ENCODE results near the gene INO80.

Gene INO80

DNA sequence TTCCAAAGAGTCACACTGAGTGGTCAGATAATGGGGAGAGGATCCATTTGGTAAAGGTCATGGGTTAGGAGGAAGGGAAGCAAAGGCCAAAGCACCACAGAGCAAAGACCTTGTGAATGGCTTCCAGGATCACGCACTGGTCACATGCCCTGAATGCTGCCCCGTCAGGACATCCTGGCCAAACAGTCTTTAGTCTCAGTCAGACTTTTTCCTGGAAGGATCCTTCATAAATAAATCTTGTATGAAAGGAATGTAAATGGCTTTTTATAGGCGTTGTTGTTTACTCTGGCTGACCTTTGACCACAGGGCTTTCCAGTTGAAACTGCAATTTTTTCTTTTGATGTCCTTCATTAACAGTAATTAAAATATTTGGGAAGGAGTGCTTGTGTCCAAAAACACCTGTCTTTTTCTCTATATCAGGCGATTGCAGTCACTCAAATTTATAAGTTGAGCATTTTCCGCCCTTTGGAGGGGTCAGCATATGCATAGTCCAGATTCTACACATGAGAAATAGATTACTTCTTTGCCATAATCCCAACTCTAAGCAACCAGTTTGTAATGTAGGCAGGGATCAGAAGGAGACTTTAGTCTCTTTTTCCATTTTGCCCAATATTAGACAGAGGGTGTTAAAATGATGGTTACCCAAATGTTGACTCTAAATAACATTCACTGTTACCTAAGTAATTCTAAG, 114.4 kb downstream of the INO80 start:
- DNase-seq (ENCODE audit: low read depth in 3 of 3, low spot score in 1 of 3), result no peak

DNA sequence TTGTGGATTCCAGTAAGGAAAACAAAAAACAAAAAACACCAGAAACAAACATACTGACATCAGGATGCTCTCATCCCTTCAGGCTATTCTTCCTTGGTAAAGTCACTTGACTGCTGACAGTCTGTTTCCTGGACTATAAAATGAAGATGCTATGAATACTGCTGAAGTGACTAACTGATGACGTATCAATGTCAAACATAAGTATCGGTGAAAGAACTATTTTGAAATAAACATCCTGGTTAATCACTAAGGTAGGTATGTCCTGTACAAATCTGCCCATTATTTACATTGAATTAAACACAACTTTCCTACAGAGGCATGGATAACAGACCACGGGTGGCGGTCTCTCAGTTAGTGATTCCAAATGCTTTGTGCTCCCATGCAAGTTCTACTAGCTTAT, 116.9 kb downstream of the INO80 start:
- DNase-seq (ENCODE audit: low read depth in 3 of 3, low spot score in 1 of 3), result no peak

DNA sequence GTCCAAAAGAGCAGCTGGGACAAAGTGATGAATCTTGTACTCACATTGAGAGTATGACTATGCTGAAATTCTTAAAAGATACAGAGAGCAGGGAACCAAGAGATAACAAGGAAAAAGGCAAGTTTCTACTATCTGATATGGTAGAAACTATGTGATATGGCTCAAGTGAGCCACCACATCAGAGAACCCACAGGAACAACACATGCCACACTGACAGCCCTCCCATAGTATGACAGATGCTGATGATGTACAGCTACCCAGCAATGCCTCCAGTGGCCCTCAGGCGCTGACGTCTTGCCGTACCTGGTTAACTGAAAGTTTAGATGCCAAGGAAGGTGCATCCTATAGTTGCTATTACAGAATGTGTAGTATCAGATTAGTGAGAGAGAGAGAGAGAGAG, 120.4 kb downstream of the INO80 start:
- DNase-seq (ENCODE audit: low read depth in 3 of 3, low spot score in 1 of 3), result no peak

DNA sequence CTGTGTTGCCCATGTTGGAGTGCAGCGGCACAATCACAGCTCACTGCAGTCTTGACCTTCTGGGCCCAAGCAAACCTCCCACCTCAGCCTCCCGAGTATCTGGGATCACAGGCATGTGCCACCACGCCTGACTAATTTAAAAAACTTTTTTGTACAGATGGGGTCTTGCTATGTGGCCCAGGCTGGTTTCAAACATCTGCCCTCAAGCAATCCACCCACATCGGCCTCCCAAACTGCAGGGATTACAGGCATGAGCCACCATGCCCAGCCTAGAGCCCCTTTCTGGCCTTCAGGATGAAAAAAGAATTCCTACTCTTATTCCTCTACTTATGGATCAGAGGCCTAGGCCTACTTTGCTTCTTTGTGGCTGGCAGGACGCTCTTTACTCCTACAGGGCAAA, 123.3 kb downstream of the INO80 start:
- no peak for DNase-seq (ENCODE audit: low read depth in 3 of 3, low spot score in 1 of 3)

DNA sequence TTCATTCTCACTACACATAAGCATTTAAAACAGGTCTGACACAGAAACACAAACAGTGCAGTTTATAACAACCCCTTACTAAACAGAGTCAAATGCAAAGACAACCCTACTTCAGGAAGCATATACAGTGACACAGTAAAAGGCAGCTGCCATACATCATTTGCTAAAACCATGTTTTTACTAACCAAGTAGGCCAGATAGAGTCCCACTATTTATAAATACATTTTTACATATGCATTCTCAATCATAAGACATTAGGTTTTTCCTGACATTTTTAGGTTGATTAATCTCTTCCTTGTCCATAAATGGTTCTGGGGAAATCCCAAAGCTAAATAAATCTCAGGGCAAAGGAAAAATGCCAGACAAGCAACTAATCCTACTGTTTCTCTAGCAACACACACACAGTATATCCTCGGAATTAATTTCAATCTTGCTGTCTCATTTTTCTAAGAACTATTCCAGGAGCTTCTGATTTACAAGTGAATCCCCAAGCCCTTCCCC, 123.8 kb downstream of the INO80 start:
- no peak for DNase-seq (ENCODE audit: low read depth in 3 of 3, low spot score in 1 of 3)

DNA sequence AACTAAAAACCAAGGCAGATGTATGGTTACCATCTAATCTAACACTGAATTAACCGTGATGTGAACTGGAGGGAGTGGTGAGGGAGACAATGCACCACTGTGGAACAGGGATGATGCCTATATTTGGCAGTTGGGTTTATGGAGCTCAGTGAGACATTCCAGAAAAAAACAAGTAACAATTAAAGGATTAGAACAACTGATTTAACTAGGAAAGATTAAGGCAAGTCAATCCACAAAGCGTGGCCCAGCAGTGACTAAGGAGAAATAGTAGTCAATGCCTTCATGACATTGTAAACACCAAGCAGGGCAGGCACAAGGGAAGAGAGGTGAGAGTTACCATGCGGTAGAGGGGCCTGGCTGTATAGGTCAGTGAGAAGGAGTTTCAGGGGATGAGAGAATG, 124.7 kb downstream of the INO80 start:
- DNase-seq (ENCODE audit: low read depth in 3 of 3, low spot score in 1 of 3), result no peak

DNA sequence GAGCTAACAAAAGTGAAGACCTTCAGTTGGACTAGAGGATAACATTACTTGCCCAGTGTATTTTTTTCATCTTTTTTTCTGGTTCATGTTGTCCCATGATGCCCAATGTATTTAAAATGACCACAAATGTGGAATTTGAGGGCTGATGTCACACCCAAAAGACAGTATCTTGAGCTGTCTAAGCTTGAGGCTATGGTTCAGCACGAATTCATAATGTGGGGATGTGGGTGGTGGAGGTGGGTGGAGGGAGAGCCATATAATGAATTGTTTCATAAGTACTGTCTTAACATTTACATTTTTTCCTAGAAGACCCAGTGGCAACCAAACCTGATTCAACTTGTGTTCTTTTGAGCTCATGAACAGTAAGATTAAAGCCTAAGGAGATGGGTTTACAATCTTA, 125.3 kb downstream of the INO80 start:
- no peak for DNase-seq (ENCODE audit: low read depth in 3 of 3, low spot score in 1 of 3)

DNA sequence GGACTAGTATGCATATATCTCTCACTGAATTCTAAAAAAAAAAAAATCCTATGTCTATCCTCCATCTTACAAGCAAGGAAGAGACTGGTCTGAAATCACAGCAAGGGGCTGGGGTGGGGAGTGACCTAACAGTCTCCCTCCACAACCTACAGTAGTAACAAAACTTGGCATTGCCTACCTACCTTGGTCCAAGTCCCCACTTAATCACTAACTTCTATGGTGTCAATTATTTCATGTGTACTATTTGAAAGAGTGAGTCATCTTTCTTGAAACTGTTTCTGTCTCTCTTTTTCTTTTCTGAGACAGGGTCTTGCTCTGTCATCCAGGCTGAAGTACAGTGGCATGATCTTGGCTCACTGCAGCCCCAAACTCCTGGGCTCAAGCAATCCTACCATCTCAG, 126.0 kb downstream of the INO80 start:
- DNase-seq (ENCODE audit: low read depth in 3 of 3, low spot score in 1 of 3), result no peak

DNA sequence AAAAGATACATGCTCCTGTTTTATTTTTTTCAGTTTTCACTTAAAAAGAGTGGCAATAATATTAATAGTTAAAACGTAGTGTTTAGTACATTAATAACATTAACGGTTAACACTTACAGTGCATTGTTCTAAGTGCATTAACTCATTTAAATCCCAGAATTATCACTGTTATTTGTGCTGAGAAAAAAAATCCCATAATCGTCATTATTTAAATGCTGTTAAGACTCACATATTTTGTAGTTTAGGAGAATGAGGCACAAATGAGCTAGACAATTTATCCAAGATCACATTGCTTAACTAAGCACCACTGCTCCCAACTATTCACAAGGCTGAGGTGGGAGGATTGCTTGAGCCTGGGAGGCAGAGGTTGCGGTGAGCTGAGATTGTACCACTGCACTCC, 127.9 kb downstream of the INO80 start:
- DNase-seq (ENCODE audit: low read depth in 3 of 3, low spot score in 1 of 3), result no peak

DNA sequence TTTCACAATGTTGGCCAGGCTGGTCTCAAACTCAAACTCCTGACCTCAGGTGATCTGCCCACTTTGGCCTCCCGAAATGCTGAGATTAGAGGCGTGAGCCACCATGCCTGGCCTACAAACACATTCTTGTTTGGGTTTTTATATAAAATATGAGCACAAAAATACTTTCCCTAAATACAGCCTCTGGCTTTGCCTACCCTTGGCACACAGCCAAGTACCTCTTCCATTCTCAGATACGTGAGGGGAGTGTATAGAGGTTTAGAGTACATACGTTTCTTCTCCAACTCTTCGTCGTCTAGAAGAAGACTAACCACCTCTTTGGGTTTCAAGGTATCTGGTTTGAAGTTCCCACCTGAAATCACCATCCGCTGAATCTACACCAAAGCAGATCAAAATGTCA, 129.3 kb downstream of the INO80 start:
- DNase-seq (ENCODE audit: low read depth in 3 of 3, low spot score in 1 of 3), result no peak

DNA sequence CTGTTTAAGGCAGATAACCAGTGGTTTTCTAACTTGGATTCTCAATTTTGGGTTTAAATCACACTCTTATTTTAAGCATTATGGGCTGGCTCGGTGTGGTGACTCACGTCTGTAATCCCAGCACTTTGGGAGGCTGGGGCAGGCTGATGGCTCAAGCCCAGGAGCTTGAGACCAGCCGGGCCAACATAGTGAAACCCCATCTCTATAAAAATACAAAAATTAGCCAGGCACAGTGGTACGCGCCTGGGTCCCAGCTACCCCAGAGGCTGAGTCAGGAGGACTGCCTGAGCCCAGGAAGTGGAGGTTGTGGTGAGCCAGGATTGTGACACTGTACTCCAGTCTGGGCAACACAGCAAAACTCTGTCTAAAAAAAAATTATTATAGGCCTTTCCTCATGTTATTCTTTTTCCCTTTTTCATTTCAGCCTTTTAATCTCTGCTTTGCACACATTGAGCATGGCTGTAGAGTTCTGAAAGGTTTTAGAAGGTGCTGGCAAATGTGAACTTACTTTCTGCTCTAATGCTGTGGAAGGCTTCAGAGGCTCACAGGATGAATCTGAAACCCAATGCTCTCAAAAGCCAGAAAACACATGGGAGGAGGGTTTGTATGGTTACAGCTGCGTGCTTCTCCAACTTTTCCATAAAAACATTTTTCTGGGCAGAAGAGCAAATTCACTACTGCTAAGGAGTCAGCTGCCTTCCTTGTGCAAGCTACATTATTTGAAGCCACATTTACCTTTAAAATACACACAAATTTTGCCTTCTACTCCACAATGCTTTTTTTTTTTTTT, 130.3 kb downstream of the INO80 start:
- DNase-seq (ENCODE audit: low read depth in 3 of 3, low spot score in 1 of 3), result no peak

DNA sequence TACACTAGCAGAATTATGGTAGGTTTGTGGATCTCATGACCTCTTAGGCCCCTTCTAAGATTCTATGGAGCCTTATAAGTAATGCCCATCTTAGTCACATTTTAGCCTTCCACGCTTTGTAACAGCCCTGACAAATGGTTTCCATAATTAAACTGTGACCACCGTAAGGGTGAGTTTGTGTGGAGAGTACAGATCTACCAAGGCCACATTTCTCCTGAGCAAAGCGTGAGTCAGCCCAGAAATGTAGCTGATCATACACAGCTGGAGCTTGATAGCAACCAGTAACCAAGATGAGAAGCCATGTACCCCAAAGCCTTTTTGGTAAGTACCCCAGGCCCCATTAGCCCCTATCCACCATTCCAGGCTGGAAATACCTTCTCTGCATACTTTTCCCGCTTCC, 131.1 kb downstream of the INO80 start:
- no peak for DNase-seq (ENCODE audit: low read depth in 3 of 3, low spot score in 1 of 3)

DNA sequence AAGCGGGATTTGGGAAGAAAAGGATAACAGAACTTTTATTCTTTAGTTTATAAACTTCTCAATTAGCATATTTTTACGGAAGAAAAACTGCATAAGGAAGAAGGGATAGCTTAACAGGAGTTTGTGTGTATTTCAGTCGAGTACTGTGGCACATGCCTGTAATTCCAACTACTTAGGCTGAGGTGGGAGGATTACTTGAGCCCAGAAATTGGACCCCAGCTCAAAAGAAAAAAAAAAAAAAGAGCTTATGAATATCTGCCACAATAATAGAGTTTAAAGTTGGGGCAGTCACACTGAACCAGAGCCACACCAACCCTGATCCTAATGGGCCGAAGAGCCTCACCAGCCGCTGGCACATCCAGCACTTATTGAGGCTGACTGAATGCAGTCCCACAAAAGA, 131.7 kb downstream of the INO80 start:
- DNase-seq (ENCODE audit: low read depth in 3 of 3, low spot score in 1 of 3), result no peak

DNA sequence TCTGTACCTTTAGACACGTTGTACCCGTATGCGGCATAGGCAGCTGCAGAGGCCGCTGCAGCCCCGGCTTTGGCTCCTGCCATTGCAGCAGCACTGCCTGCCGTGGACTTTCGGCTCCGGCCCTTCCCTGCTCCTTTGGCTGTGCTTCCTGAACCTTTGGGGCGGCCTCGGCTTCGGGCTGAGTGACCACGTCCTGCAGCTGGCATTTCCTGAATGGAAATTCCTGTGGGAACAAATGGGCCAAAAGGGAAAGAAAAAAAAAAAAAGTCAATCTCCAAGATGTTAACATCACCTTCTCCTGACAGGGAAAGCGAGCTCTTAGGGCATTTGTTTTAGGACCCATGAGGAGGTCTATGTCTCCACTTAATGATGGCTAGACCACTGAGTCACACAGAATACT, 133.2 kb downstream of the INO80 start:
- no peak for DNase-seq (ENCODE audit: low read depth in 3 of 3, low spot score in 1 of 3)

DNA sequence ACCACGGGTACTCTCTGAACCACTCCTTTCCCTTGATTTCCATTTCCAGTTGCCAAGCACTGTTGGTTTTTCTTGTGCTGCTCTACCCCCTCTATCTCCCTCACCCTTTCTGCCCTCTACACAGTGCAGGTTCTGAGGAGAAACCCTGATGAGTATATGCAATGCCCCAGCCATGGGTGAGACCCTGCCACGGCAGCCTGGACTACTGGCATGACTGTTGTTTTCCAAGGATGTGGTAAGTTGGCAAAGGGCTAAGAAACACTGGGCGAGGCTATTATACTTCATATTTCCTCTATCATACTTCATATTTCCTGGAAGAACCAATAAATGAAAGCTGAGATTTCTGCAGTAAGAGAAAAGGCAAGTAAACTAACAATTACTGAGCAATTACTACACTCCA, 134.9 kb downstream of the INO80 start:
- DNase-seq (ENCODE audit: low read depth in 3 of 3, low spot score in 1 of 3), result no peak

DNA sequence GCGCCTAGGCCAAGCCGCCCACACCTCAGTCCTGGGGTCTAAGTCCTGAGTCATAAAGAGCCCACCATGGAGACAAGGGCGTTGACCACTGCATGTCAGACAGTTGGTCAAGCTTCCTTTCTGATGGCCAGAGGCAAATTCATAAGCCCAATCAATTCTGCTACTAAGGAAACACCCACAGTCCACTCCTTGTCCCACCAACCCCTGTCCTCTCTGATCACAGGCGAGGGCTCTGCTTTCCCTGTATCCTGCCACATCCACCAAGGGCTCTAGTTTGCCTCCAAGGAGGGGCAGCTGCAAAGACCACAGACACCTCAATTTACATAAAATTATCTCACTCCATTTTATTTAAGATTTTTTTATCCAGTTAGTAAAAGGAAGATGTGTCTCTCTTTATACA, 137.5 kb downstream of the INO80 start:
- no peak for DNase-seq (ENCODE audit: low read depth in 3 of 3, low spot score in 1 of 3)

DNA sequence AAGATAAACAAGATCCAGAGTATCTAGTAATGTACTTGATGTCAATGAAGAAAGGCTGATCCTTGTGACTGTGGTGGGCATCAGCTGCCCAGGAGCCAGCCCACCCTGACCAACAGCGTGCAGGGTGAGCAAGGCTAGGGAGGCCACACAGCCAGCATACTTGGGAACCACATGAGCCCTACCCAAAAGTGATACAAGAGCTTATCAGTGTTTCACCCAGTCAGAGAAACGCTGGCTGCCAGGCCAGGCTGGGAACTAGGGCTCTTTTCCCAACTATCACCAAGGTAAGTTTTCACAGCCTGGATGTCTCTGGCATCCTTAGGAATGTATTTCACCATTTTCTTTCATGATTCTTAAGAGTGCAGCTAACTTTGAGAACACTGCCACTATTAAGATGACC, 137.9 kb downstream of the INO80 start:
- no peak for DNase-seq (ENCODE audit: low read depth in 3 of 3, low spot score in 1 of 3)

DNA sequence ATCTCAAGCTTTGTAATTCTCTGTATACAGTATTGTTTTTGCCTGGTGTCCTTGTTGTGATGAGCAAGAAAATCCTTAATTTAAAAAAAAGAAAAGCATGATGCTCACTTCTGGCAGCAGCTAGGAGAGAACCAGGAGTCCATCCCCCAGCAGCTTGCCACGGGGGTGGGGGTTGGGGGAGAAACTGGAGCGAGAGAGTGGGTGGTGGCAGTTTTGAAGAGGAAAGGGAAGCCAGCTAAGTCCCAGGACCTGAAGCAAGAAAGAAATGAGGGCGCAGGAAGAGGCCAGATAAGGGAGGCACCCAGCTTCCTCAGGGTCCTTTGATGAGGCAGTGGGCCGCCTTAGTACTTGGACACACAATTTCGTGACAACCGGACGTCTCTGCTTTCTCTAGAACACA, 139.3 kb downstream of the INO80 start:
- DNase-seq (ENCODE audit: low read depth in 3 of 3, low spot score in 1 of 3), result no peak

DNA sequence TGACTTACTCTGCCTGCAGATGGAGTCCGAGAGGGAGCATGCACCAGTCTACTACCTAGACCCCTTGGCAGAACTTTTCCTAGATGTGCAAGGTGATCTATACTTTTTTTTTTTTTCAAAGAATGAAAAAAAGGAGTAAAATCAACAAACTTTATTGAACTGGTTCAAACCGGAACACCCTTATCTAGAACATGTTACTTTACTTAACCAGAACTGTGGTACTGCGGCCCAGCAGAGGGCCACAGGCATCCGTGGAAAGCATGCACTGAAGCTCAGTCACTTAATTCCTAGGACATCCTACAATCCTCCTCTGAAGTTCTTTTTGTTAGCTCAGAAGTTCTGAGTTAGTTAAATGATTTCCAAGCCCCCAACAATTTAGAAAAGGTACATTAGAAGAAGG, 141.2 kb downstream of the INO80 start:
- DNase-seq (ENCODE audit: low read depth in 3 of 3, low spot score in 1 of 3), result no peak

DNA sequence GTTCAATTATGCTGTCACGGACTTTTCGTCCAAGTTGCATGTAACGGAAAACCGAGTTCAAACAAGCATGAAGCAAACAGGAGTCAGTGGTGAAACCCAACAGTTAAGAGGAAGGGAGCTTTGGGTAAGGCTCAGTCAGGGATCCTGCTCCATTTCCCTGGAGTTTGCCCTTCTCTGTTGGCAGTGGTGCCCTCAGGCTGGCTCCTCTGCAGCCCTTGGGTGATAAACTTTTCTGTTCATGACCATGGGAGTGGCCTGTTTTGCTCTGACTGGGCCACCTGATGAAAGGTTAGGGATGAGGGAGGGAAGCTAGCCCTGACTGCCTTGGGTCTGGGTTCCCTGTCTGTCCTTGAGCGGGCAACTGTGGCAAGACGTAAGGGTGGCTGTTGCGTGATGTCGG, 146.7 kb downstream of the INO80 start:
- DNase-seq (ENCODE audit: low read depth in 3 of 3, low spot score in 1 of 3), result no peak

DNA sequence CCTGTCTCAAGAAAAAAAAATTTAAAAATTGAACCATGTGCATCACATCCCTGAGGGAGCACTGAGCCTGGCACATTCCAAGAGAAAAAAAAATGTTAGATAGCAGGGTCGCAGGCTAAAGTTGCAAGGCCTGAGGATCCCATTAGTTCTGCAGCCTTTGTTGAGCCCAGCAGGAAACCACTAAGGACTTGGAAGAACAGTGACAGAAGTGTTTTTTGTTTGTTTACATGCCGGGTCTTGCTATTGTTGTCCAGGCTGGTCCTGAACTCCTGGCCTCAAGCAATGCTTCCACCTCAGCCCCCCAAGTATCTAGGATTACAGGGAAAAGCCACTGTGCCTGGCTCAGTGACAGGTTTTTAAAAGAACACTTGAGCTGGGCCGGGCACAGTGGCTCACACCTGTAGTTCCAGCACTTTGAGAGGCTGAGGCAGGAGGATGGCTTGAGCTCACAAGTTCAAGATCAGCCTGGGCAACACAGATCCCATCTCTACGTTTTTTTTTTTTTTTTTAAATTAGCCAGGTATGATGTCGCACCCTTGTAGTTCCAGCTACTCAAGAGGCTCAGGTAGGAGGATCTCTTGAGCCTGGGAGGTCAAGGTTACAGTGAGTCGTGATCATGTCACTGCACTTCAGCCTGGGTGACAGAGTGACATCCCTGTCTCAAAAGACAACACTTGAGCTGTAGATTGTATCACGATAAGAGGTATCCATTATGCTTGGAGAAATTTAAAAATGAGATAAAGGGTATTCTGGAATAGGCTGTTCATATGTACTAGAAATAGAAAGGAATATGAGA, 147.6 kb downstream of the INO80 start:
- no peak for DNase-seq (ENCODE audit: low read depth in 3 of 3, low spot score in 1 of 3)

DNA sequence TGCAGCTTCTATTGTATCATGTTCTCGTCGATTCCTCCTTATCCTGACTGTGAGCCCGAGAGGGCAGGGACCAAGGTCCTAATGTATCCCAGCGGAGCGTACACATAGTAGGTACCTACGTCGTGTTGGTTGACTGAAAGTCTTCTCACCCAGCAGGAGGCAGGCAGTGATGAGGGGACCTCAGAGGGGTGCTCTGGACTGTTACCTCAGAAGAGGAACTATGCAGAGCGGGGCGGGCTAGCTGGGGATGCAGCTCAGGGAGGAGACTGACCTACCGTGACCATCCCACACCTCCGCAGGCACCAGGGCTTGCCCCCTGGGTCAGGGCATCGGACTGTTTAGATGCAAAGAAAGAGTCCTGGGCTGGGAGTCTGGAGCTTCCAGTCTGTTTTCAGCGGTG, 151.4 kb downstream of the INO80 start:
- DNase-seq (ENCODE audit: low read depth in 3 of 3, low spot score in 1 of 3), result no peak
